COLO829 (cell line): ENCODE measurements around the gene ARID4B.
"Not testable (repeated sequence)": the region's sequence is repeated elsewhere in the genome, so short reads cannot be mapped to it uniquely, and the experiment has no call there.

Experiments used
- DNase-seq: peaks from one replicate; pipeline ENCODE4 v3.0.0; 2012; ENCODE audit warnings: low spot score

The ARID4B gene

GRCh38 chr1:235270625-235271024 lies 57.4 kb downstream of the ARID4B start:
- peak; percentile 57 for DNase-seq

GRCh38 chr1:235269990-235270389 lies 58.0 kb downstream of the ARID4B start:
- not testable (repeated sequence) for DNase-seq

- no peak for DNase-seq
These were observed 59.4 kb downstream of the ARID4B start for GRCh38 chr1:235268379-235269125.

- DNase-seq: no peak
These were observed 61.0 kb downstream of the ARID4B start for GRCh38 chr1:235266967-235267366.

- no peak for DNase-seq
These were observed 61.7 kb downstream of the ARID4B start for GRCh38 chr1:235266325-235266724.

- no peak for DNase-seq
These were observed 62.1 kb downstream of the ARID4B start for GRCh38 chr1:235265900-235266299.

- no peak for DNase-seq
These were observed 63.7 kb downstream of the ARID4B start for GRCh38 chr1:235264327-235264726.

- DNase-seq: no peak
These were observed 65.4 kb downstream of the ARID4B start for GRCh38 chr1:235262539-235262938.

GRCh38 chr1:235261243-235261642 lies 66.7 kb downstream of the ARID4B start:
- DNase-seq: no peak

- no peak for DNase-seq
These were observed 68.7 kb downstream of the ARID4B start for GRCh38 chr1:235259133-235259778.

- DNase-seq: not testable (repeated sequence)
These were observed 69.9 kb downstream of the ARID4B start for GRCh38 chr1:235258068-235258467.

- DNase-seq: no peak
These were observed 73.3 kb downstream of the ARID4B start for GRCh38 chr1:235254721-235255120.

GRCh38 chr1:235253219-235253962 lies 74.6 kb downstream of the ARID4B start:
- peak; percentile 40 for DNase-seq

GRCh38 chr1:235250430-235250829 lies 77.5 kb downstream of the ARID4B start:
- no peak for DNase-seq

GRCh38 chr1:235246022-235246948 lies 81.7 kb downstream of the ARID4B start:
- no peak for DNase-seq

- DNase-seq: no peak
These were observed 82.9 kb downstream of the ARID4B start for GRCh38 chr1:235244974-235245592.

- no peak for DNase-seq
These were observed 87.0 kb downstream of the ARID4B start for GRCh38 chr1:235240960-235241359.

- DNase-seq: no peak
These were observed 88.1 kb downstream of the ARID4B start for GRCh38 chr1:235239851-235240250.

GRCh38 chr1:235238558-235238957 lies 89.4 kb downstream of the ARID4B start:
- no peak for DNase-seq

- DNase-seq: no peak
These were observed 91.9 kb downstream of the ARID4B start for GRCh38 chr1:235236128-235236527.

GRCh38 chr1:235229868-235230267 lies 98.1 kb downstream of the ARID4B start:
- no peak for DNase-seq
